Spinal cord (tissue), 10 donors: ENCODE measurements around the gene CATSPER2. TPM values are rescaled to one million over a fixed set of nuclear protein-coding genes. Genes with fewer than 3 reads are reported as not detected.
"Not testable (repeated sequence)": the region's sequence is repeated elsewhere in the genome, so short reads cannot be mapped to it uniquely, and the experiment has no call there.

Experiments
- DNase-seq, 6 donors: peaks; one replicate each; pipeline versions ENCODE4 v3.0.0 to v3.0.0-alpha.2; 2013 to 2015; ENCODE audit warnings: low spot score in 6 of 6, low read depth in 4 of 6
- H3K27ac ChIP-seq: one replicate; pipeline ENCODE4 v1.5.1; 2013; ENCODE audit warnings: low read depth, low read length, control low read depth
- H3K27me3 ChIP-seq: one replicate; pipeline ENCODE4 v1.6.1; 2013; ENCODE audit warnings: low read length; ENCODE audit not compliant: control insufficient read depth, insufficient read depth
- H3K36me3 ChIP-seq: one replicate; pipeline ENCODE4 v1.6.1; 2013; ENCODE audit warnings: low read length; ENCODE audit not compliant: control insufficient read depth, insufficient read depth
- H3K4me1 ChIP-seq: one replicate; pipeline ENCODE4 v1.6.1; 2013; ENCODE audit warnings: low read length; ENCODE audit not compliant: control insufficient read depth, insufficient read depth
- H3K4me3 ChIP-seq: one replicate; pipeline ENCODE4 v1.5.1; 2013; ENCODE audit warnings: low read depth, low read length, control low read depth
- H3K9me3 ChIP-seq: one replicate; pipeline ENCODE4 v1.6.1; 2013; ENCODE audit warnings: low read length; ENCODE audit not compliant: control insufficient read depth, insufficient read depth
- WGBS: methylation state at CpG from one replicate; pipeline ENCODE4 v1.1.5; 2013; ENCODE audit warnings: missing lambda C conversion rate; ENCODE audit not compliant: insufficient coverage; 5-methylcytosine and 5-hydroxymethylcytosine counted together
- polyA plus RNA-seq, 2 donors: library from polyadenylated mRNA; unstranded; fragments of 120-200 nt; gene quantifications; one replicate each; pipeline ENCODE4 v1.2.1, GENCODE V29; 2013; ENCODE audit not compliant: insufficient read length in 2 of 2
- small RNA-seq: library from RNA; depleted of rRNA; stranded (forward); fragments of <200 nt; gene quantifications from one replicate; pipeline ENCODE3, GENCODE V24; 2014; ENCODE audit warnings: low replicate concordance
- total RNA-seq, 2 donors: library from RNA; depleted of rRNA in 1 of 2; stranded (reverse); fragments of 120-200 nt in 1 of 2; fragments of >200 nt in 1 of 2; gene quantifications; one replicate each; pipeline versions ENCODE4 v1.2.3 to v1.2.4, GENCODE V29; 2013 to 2014
- donor health status: healthy.

CATSPER2 gene
- total and polyA plus RNA-seq, 4 donors: 2.6 to 15.6 (median 6.3) TPM

- WGBS: no CpG with 5 or more reads among the region's 43 CpGs
These were observed 55.1 kb downstream of the CATSPER2 start, which contains the start of gene CKMT1B for GRCh38 chr15:43593328-43594190. Gene CKMT1B (plus strand): TSS chr15:43594027. CDS start chr15:43594219, 192 bp downstream.

GRCh38 chr15:43592841-43593240 is 55.8 kb downstream of the CATSPER2 start:
- H3K36me3 ChIP-seq, DNase-seq, H3K27me3 ChIP-seq, H3K27ac ChIP-seq, H3K9me3 ChIP-seq, H3K4me3 ChIP-seq, H3K4me1 ChIP-seq: not testable (repeated sequence)
- WGBS: no CpG with 5 or more reads among the region's 8 CpGs

More at GRCh38 chr15:43593328-43594190, 55.1 kb downstream of the CATSPER2 start, which contains the start of gene CKMT1B:
- not testable (repeated sequence) for DNase-seq, H3K27me3 ChIP-seq, H3K4me3 ChIP-seq, H3K36me3 ChIP-seq, H3K4me1 ChIP-seq, H3K27ac ChIP-seq, H3K9me3 ChIP-seq

DNA sequence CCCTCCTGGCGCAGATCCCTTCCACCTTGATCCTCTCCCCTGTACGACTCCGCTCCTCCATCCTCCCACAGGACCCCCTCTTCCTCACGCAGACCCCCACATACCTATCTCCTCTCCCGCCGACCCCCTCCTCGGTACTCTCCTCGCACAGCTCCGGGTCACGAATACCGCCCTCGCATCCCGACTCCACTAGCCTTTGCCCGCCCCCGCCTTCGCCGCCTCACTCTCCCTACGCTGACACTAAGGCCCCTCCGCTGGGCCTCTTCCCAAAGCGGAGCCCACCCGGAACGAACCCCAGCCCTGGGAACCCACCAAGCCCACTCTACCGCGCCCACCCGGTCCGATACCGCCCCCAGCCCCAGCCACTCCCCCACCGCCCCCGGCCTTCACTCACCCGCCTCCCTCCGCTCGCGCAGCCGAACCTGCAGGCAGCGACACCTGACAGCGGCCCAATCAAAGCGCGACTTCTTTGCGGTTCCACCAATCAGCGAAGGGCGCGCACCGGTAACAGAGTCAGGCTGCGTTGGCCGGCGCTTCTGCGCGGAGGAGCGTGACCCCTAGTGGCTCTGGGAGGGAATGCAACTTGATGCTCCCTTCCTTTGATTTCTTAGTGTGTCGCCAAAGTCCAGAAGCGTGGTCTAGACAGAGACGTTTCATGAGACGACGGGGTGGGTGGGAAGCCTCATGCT is 58.7 kb downstream of the CATSPER2 start, which contains the start of gene PPIP5K1:
TSS of gene PPIP5K1 (minus strand) at position 431 of the 689 bp plus-strand sequence. CDS start 5,704 bp downstream, outside the sequence.
- not testable (repeated sequence) for DNase-seq, H3K27ac ChIP-seq
- no CpG with 5 or more reads among the region's 54 CpGs for WGBS

More for the DNA sequence above, 58.7 kb downstream of the CATSPER2 start, which contains the start of gene PPIP5K1:
- H3K36me3 ChIP-seq, H3K4me3 ChIP-seq, H3K27me3 ChIP-seq, H3K4me1 ChIP-seq, H3K9me3 ChIP-seq: not testable (repeated sequence)

Small RNA genes within 50 kb of the gene (small RNA-seq; reads per million reads assigned to genes)
- not detected for gene PDIA3P2
- not detected for gene RNU6-554P
- gene RNU6-610P: not detected

Other genes starting within 250 kb of the CATSPER2 start
- gene TP53BP1, start 155.7 kb downstream of the CATSPER2 start, total RNA-seq: 100 to 1,000 TPM in 1 of 2 donors, 10 to 100 TPM in 1; 96.0 to 109 TPM
- gene TP53BP1, start 155.7 kb downstream of the CATSPER2 start, polyA plus RNA-seq: 10 to 100 TPM; 78.8 to 81.5 TPM
- 100 to 1,000 TPM in 1 of 2 donors, 10 to 100 TPM in 1; 71.6 to 148 TPM for gene MAP1A, start 131.2 kb downstream of the CATSPER2 start, total RNA-seq
- gene MAP1A, start 131.2 kb downstream of the CATSPER2 start, polyA plus RNA-seq: 100 to 1,000 TPM; 189 to 230 TPM
- gene PPIP5K1, start 58.6 kb downstream of the CATSPER2 start, total RNA-seq: 10 to 100 TPM; 25.7 to 33.6 TPM
- 10 to 100 TPM; 28.0 to 43.3 TPM for gene PPIP5K1, start 58.6 kb downstream of the CATSPER2 start, polyA plus RNA-seq
- gene CKMT1B, start 54.8 kb downstream of the CATSPER2 start, total RNA-seq: 10 to 100 TPM; 12.8 to 17.7 TPM
- gene CKMT1B, start 54.8 kb downstream of the CATSPER2 start, polyA plus RNA-seq: 100 to 1,000 TPM in 1 of 2 donors, 10 to 100 TPM in 1; 91.5 to 120 TPM
- 1 to 10 TPM in 1 of 2 donors, under 1 TPM in 1; 0.59 to 1.5 TPM for gene STRC, start 30.0 kb downstream of the CATSPER2 start, total RNA-seq
- gene STRC, start 30.0 kb downstream of the CATSPER2 start, polyA plus RNA-seq: 1 to 10 TPM; 3.1 to 7.0 TPM
- 10 to 100 TPM in 1 of 2 donors, 1 to 10 TPM in 1; 7.1 to 21.5 TPM for gene CKMT1A, start 45.0 kb upstream of the CATSPER2 start, total RNA-seq
- 10 to 100 TPM; 48.9 to 54.7 TPM for gene CKMT1A, start 45.0 kb upstream of the CATSPER2 start, polyA plus RNA-seq
- 100 to 1,000 TPM; 120 to 175 TPM for gene PDIA3, start 97.6 kb upstream of the CATSPER2 start, total RNA-seq
- 100 to 1,000 TPM; 268 to 272 TPM for gene PDIA3, start 97.6 kb upstream of the CATSPER2 start, polyA plus RNA-seq
- gene ELL3, start 128.1 kb upstream of the CATSPER2 start, total RNA-seq: 1 to 10 TPM; 2.8 to 6.2 TPM
- 1 to 10 TPM; 2.9 to 3.6 TPM for gene ELL3, start 128.1 kb upstream of the CATSPER2 start, polyA plus RNA-seq
- gene SERF2, start 143.5 kb upstream of the CATSPER2 start, total RNA-seq: 100 to 1,000 TPM; 134 to 884 TPM
- 100 to 1,000 TPM; 506 to 536 TPM for gene SERF2, start 143.5 kb upstream of the CATSPER2 start, polyA plus RNA-seq
- gene SERINC4, start 151.4 kb upstream of the CATSPER2 start, total RNA-seq: under 1 TPM in 1 of 2 donors, not detected in 1; 0.72 TPM
- gene SERINC4, start 151.4 kb upstream of the CATSPER2 start, polyA plus RNA-seq: under 1 TPM in 1 of 2 donors, not detected in 1; 0.29 TPM
- 1 to 10 TPM; 5.1 to 5.4 TPM for gene HYPK, start 151.8 kb upstream of the CATSPER2 start, total RNA-seq
- 1 to 10 TPM; 6.1 to 9.0 TPM for gene HYPK, start 151.8 kb upstream of the CATSPER2 start, polyA plus RNA-seq
- gene MFAP1, start 175.8 kb upstream of the CATSPER2 start, total RNA-seq: 10 to 100 TPM; 25.6 to 43.7 TPM
- gene MFAP1, start 175.8 kb upstream of the CATSPER2 start, polyA plus RNA-seq: 10 to 100 TPM; 41.2 to 43.6 TPM
- gene WDR76, start 178.2 kb upstream of the CATSPER2 start, total RNA-seq: 10 to 100 TPM; 10.7 to 10.8 TPM
- gene WDR76, start 178.2 kb upstream of the CATSPER2 start, polyA plus RNA-seq: 10 to 100 TPM; 10.1 to 10.8 TPM